Lower leg skin (tissue), 3 donors: ENCODE measurements around the gene SPATA2.

ENCODE experiments used
- CTCF ChIP-seq, 3 donors: fragments of 450-650 bp; IDR thresholded peaks; one replicate each; pipeline ENCODE4 v1.5.1; 2016; ENCODE audit warnings: antibody characterized with exemption in 3 of 3, mild to moderate bottlenecking in 3 of 3, moderate library complexity in 2 of 3
- POLR2A ChIP-seq, 2 donors: fragments of 450-650 bp; IDR thresholded peaks; one replicate each; pipeline ENCODE4 v1.6.1; 2016 to 2017; ENCODE audit warnings: antibody characterized with exemption in 2 of 2, mild to moderate bottlenecking in 1 of 2, moderate library complexity in 1 of 2

GRCh38 chr20:49951151-49951550 is 35.8 kb upstream of the SPATA2 start:
- TF ChIP-seq CTCF (IDR thresholded peaks at IDR 0.05) (no peak), POLR2A (IDR thresholded peaks at IDR 0.05) (no peak)
